ENCODE measurements around the gene AZI2.
A peak's percentile ranks its signal among the peaks of the same experiment; 100 is the strongest.

Gene AZI2

DNA sequence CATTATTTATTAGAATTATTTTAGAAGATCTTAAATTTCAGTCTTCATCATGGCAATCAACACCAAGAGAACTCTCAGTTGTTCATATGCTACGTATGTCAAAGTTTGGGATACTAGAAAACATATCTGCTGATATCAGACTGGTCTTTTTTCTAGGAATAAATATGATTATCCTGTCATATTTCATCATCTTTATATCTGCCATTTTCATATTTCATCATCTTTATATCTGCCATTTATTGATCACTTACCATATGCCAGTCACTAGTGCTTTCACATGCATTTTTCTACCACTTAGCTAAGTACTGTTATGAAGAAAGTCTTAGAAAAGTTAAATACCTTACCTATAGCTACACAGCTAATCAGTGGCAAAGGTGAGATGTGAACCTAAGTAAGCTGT, 2.9 kb downstream of the AZI2 start:
- H3K27ac ChIP-seq = no peak overlapping the region
- TF ChIP-seq, protein P1, sequence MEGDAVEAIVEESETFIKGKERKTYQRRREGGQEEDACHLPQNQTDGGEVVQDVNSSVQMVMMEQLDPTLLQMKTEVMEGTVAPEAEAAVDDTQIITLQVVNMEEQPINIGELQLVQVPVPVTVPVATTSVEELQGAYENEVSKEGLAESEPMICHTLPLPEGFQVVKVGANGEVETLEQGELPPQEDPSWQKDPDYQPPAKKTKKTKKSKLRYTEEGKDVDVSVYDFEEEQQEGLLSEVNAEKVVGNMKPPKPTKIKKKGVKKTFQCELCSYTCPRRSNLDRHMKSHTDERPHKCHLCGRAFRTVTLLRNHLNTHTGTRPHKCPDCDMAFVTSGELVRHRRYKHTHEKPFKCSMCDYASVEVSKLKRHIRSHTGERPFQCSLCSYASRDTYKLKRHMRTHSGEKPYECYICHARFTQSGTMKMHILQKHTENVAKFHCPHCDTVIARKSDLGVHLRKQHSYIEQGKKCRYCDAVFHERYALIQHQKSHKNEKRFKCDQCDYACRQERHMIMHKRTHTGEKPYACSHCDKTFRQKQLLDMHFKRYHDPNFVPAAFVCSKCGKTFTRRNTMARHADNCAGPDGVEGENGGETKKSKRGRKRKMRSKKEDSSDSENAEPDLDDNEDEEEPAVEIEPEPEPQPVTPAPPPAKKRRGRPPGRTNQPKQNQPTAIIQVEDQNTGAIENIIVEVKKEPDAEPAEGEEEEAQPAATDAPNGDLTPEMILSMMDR (conservative IDR thresholded peaks at IDR 0.05) = no peak

DNA sequence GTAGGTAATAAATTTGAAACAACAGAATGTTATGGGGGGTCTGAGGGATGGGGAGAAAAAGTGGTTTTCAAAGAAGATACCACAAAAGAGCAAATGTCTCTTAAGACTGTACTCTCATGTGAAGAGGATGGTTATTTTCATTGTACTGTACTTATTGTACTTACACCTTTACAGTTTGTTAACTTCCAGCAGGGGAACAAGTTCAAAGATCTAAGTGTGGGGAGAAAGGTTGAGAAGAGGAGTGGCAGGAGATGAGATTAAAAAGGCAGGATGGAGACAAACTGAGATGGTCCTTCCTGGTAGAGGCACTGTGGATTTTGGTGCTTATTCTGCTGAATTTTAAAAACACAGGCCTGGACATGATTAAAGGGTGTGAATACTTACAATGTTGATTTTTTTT, 5.5 kb downstream of the AZI2 start:
- TF ChIP-seq, protein P1 (conservative IDR thresholded peaks at IDR 0.05) = no peak
- no peak overlapping the region for H3K27ac ChIP-seq

DNA sequence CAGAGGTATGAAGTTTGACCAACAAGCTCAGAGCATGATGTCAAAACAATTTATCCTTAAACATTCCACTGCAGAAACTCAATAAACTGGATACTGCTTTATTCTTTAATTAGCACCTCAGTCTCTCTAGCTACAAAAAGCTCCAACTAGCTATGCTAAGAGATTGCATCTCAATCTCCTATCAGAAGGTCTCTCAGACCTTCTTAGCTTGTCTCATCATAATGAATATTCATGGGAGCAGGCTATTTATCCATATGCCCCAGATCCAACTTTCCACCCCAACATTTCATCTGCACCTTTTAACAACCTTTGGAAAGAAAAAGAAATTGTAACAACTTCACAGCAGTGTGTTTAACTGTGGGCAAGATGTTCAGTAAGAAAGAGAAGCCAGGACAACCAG, 11.4 kb downstream of the AZI2 start:
- TF ChIP-seq, protein P1 (conservative IDR thresholded peaks at IDR 0.05) = no peak
- no peak overlapping the region for H3K27ac ChIP-seq

DNA sequence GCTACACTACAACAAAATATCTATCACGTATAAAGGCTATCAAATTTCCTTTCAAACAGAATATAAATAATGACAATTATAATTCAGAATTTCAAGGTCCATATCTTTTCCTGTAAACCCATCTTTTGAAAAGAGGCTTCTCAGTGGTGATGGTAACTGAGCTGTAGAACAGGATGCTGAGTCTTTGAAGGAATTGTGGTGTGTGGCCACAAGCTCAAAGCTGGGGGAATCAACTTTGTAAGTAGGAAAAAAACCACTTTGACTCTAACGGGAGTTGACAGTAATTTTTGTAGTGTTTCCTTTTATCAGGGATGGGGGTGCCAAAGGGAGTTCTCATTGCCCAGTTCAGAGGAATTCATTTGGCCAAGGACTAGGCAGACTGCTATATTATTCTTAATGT, 13.4 kb downstream of the AZI2 start:
- no peak overlapping the region for H3K27ac ChIP-seq
- TF ChIP-seq, protein P1 (conservative IDR thresholded peaks at IDR 0.05) = no peak

DNA sequence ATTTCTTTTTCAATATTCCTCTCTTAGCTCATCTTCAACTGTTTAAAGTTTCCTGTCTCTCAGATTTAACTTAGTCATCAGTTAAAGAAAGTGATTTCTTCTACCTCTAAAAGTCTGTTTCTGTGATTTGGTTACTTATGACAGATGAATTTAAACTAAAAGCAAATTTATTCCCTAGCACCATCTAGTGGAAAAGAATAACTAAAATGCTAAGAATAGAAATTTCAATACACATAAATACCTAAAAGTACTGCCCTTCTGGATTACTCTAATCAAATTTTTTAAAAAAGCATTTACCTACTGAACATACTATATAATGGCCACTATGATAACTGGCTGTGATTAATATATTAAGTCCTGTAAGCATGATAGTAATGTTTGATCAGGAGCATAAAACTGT, 14.1 kb downstream of the AZI2 start:
- TF ChIP-seq, protein P1 (conservative IDR thresholded peaks at IDR 0.05) = peak; percentile 67
- no peak overlapping the region for H3K27ac ChIP-seq

DNA sequence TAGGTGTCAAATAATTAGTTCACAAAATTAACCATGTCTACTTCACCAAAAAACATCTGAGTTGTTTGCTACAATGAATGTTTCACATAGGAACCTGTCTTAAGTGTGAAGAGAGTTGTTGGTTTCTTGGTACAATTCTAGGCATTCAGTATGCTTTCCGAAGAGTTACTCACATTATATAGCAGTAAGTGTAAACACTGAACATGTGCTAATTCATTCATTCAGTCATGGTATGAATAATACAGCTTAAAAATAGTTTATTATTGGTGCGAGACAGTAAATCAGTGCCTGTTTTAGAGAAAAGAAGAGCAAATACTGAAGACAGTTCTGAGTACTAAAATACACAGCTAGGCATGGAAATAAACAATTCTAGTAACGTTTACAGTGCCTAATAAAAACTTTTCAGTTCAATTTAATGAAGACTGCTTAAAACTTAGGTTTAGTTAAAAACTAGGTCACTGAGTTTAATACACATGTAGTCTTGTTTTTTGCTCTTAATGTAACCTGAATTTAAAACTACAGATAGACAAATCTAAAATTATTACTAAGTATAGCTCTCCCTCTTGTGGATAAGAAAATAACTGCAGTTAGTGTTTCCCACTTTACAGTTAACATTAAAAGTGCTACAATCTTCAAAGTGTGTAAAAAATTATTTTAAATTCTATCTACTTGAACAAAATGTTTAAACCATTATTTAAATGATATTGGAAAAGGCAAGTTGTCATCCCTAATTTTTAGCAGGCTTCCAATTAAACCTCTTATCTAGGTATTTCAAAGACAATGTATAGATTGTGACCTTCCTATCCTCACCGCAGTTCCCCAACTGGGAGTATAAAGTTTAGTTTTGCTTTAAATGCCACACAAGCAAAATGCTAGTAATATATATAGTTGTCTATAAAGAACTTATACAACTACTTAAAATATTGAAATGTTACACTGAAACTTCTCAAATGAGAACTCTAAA, 20.2 kb downstream of the AZI2 start:
- TF ChIP-seq, protein P1 (conservative IDR thresholded peaks at IDR 0.05) = peak; percentile 84
- no peak overlapping the region for H3K27ac ChIP-seq

DNA sequence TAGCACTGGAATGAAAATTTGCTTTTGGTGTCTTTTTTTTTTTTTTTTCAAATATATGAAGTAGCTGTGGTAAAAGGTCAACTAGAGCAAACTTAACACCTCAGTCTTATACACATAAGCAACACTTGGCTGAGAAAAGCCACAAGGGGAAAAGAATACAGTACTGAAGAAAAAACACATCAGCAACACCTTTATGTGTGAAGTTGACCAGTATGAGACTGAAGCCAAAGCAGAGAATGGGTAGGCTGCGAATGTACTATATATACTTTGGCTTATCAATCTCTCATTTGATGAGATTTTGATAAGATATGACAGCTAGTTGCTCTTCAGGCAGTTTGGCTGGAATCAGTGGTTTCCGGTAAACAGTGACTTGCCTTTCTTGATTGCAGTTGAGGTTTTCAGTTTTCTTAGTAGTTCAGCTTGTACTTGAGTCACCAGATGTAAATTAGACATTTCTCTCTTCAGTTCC, 22.1 kb downstream of the AZI2 start:
- H3K27ac ChIP-seq = peak overlapping the region; percentile 24
- TF ChIP-seq, protein P1 (conservative IDR thresholded peaks at IDR 0.05) = no peak
